ENCODE measurements around the gene ZNF565.
"Not testable (repeated sequence)": the region's sequence is repeated elsewhere in the genome, so short reads cannot be mapped to it uniquely, and the experiment has no call there.

Gene ZNF565

DNA sequence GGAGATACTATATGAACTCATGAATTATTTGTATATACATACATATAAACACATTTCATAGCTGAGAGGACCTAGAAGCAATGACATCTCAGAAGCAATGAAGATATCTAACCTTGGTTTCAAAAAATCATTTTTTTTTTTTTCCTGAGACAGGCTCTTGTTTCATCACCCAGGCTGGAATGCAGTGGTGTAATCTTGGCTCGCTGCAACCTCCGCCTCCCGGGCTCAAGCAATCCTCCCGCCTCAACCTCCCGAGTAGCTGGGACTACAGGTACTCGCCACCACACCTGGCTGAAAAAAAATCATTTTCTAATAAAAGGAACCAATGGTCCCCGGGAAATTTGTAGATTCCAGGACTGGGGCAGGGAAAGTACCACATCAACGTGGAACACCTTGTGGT is 4.0 kb downstream of the ZNF565 start:
- DNase-seq, result no peak

DNA sequence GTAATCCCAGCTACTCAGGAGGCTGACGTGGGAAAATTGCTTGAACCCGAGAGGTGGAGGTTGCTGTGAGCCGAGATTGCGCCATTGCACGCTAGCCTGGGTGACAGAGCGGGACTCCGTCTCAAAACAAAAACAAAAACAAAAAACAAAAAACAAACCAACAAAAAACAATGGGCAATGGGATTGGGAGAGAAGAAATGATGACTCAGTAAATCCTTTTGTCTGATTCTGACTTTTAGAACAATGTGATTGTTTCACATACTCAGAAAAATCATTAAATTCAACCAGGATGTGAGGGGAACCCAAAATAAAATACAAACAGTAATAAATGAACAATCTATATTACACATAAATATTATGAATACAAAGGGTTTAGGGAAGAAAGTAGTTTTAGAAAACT is 5.1 kb downstream of the ZNF565 start:
- DNase-seq, result no peak

DNA sequence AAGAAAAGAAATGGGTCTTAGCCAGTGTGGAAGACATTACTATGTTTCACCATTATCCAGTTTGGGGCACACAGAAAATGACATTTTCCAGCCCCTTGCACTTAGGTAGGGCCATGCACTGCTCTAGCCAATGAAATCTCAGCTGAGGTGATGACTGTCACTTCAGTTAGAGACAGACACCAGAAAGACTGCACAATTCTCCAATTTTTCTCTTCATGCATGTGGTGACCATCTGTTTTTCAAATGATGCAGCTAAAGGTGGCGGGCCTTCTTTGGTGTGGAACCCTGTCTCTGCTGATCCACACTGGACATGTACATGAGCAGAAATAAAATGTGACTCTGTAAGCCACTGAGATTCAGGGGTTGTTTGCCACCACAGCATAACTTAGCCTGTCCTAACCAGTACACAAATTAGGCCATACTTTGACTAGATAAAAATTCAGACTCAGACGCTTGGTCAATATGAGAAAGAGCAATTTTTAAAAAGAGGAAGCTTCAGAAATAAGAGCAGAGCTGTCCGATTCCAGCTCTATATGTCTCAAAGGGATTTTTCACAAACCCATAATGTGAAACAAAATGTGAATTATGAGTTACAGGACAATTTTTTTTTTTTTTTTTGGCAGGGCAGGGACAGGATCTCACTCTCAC is 6.7 kb downstream of the ZNF565 start:
- no peak for DNase-seq

DNA sequence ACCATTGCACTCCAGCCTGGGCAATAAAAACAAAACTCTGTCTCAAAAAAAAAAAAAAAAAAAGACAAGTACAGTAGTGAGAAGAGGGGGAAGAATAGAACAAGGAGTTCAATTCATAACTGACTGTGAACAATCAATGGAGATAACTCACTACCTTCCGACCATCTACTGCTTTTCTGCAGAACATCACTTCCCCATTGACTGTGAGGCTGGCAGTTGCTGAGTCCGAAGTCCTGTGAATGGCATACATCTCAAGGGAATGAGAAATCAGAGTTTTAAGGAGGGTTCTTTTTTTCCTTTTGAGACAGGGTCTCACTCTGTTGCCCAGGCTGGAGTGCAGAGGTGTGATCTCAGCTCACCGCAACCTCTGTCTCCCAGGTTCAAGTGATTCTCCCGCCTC is 11.2 kb downstream of the ZNF565 start:
- no peak for DNase-seq

DNA sequence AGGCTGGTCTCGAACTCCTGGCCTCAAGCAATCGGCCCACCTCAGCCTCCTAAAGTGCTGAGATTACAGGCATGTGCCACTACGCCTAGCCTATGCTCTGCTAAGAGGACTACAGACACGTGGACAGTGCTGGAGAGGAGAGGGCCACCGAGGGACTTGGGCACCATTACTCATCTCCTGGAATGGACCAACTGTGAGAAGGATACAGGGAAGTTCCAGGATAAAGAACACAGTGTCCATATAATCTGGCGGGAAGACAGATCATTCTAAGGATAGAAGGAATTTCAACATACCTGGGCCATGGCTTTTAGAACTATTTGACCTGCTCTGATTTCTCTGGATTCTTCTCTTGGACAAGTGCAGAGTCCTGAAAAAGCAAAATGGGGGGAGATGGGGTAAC is 12.8 kb downstream of the ZNF565 start:
- no peak for DNase-seq

DNA sequence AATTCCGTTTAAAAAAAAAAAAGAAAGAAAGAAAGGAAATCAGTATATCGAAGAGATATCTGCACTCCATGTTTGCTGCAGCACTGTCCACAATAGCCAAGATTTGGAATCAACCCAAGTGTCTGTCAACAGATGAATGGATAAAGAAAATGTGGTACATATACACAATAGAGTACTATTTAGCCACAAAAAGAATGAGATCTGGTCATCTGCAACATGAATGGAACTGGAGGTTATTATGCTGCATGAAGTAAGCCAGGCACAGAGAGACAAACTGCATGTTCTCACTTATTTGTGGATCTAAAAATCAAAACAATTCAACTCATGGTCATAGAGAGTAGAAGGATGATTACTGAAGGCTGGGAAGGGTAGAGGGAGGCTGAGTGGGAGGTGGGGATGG is 16.3 kb downstream of the ZNF565 start:
- DNase-seq, result no peak

DNA sequence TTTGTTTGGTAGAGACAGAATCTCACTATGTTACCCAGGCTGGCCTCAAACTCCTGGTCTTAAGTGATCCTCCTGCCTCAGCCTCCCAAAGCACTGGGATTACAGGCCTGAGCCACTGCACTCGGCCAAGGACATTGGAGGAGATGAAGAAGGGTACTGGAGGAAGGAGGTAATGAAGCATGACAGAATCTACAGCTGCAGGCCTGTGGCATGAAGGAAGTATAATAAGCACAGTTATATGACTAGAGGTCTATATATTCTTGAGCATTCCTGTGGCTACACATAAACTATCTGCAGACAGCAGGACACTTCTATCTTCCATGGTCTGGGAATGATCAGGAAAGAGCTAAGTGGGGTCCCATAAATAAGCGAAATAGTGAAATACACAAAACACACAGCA is 18.2 kb downstream of the ZNF565 start:
- no peak for DNase-seq

DNA sequence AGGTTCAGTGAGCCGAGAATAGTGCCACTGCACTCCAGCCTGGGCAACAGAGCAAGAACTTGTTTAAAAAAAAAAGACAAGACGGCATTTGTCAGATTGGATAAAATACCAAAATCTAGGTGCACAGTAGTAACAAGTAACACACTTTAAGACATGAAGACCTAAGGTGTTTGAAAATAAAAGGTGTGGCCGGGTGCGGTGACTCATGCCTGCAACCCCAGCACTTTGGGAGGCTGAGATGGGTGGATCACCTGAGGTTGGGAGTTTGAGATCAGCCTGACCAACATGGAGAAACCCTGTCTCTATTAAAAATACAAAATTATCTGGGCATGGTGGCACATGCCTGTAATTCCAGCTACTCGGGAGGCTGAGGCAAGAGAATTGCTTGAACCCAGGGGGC is 27.7 kb downstream of the ZNF565 start:
- DNase-seq, result not testable (repeated sequence)

DNA sequence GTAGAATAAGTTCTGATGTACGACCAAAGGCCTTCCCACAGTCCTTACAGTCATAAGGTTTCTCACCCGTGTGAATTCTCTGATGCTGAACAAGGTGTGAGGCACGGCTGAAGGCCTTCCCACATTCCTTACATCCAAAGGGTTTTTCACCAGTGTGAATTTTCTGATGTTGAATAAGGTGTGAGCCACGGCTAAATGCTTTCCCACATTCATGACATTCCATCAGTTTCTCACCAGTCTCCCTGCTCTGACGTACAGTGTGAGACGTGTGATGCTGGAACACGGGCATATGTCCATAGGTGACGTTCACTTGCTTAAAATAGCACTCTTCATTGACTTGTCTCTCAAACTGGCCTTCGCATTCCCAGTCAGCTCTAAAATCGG is 31.2 kb downstream of the ZNF565 start:
- no peak for DNase-seq

DNA sequence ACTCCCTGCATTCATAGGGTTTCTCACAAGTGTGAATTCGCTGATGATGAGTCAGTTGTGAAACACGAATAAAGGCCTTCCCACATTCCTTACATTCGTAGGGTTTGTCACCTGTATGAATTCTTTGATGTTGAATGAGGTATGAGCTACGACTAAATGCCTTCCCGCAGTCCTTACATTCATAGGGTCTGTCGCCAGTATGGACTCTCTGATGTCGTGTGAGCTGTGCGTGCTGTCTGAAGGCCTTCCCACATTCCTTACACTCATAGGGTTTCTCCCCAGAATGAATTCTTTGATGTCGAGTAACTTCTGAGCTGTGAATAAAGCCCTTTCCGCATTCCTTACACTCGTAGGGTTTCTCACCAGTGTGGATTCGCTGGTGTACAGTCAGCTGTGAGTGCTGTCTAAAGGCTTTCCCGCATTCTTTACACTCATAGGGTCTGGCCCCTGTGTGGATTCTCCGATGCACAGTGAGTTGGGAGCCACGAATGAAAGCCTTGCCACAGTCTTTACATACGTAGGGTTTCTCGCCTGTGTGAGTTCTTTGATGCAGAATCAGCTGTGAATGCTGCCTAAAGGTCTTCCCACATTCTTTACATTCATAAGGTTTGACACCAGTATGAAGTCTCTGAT is 31.7 kb downstream of the ZNF565 start:
- no peak for DNase-seq

DNA sequence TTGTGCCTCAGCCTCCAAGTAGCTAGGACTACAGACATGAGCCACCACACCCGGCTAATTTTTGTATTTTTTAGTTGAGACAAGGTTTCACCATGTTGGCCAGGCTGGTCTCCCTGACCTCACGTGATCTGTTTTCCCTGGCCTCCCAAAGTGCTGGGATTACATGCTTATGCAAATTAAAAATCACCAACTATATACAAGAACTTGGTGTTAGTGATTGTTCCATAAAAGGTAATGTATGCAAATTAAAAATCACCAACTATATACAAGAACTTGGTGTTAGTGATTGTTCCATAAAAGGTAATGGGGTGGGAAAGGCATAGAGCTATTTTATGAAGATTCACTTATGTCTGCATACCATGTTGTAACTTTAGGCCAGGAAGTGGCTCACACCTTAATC is 35.4 kb downstream of the ZNF565 start:
- DNase-seq, result not testable (repeated sequence)

DNA sequence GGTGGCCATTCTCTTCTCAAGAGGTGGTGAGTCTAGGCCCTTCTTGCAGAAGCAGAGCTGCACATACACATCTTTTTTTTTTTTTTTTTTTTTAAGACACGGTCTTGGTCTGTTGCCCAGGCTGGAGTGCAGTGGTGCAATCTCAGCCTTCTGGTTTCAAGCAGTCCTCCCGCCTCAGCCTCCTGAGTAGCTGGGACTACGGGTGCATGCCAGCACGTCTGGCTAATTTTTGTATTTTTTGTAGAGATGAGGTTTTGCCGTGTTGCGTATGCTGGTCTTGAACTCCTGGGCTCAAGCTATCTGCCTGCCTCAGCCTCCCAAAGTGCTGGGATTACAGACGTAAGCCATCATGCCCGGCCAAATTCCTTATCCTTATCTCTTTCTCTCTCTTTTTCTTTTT is 40.6 kb downstream of the ZNF565 start:
- not testable (repeated sequence) for DNase-seq

DNA sequence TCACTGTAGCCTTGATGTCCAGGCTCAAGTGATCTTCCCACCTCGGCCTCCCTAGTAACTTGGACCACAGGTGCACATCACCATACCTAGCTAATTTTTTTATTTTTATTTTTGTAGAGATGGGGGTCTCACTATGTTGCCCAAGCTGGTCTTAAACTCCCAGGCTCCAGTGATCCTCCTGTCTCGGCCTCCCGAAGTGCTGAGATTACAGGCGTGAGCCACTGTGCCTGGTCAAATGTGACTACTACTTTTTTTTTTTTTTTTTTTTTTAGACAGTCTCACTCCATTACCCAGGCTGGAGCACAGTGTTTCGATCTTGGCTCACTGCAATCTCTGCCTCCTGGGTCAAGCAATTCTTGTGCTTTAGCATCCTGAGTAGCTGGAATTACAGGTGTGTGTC is 41.6 kb downstream of the ZNF565 start:
- no peak for DNase-seq

DNA sequence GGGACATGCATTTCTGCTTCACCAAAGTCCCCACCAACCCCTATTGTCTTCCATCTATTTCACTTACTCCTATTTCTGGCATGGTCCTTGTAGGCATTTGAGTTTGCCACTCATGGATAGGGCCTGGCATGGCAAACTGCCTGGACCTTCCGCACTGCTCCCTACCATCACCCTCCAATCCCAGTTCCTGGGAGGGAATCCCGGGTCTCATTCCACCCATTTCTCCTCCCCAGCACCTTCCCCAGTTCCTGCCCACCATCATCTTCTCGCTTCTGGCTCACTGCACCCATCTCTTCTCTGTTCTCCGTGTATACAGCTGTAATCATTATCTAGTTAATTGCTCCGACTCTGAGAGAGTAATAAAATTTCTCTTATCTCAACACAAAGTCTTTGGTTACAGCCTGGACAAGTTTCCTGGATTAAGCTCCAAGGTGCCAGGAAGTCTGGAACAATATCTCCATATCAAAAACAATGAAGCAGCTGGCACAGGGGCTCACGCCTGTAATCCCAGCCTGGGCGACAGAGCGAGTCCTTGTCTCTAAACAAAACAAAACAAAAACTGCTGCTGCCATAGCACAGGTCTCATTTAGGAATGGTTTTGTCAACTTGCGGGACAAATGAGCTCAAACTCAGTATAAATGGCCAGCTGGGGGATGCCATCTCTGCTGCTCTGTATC is 45.2 kb downstream of the ZNF565 start:
- no peak for DNase-seq

DNA sequence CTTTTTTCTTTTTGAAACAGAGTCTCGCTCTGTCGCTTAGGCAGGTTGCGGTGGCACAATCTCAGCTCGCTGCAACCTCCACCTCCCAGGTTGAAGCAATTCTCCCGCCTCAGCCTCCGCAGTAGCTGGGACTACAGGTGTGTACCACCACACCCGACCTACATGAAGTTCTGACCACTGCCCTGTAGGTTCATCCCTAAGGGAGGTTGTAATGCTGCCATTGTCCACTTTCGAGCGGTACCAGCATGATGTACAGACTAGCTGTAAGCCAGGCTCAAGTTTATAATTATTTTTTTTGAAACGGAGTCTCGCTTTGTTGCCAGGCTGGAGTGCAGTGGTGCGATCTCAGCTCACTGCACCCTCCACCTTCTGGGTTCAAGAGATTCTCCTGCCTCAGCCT is 50.7 kb downstream of the ZNF565 start:
- DNase-seq, result no peak

DNA sequence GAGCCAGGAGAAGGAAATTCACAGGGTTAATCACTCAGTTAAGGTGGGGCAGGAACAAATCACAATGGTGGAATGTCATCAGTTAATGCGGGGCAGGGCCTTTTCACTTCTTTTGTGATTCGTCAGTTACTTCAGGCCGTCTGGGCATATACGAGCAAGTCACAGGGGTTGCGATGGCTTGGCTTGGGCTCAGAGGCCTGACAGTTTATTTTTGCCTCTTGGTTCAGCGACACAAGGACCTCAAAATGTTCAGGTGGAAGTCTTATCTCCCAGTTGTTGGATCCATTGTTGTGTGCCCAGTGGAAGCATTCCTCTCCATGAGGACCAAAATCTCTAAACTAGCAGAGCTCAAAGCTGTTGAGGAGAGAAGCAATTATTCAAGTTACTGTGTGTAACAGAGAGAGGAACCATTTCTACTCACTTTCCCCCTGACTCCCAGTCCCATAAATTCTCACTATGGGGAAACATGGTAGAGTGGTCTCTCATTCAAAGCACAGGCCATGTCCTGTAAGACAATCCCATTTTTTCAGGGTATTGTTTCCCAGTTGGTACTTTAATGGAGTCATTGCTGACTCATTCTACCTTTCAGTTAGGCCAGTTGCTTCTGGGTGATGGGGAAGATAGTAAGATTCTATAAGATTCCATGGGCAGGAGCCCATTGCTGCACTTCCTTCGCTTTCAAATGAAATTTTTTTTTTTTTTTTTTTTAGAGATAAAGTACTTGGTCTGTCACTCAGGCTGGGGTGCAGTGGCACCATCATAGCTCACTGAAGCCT is 53.5 kb downstream of the ZNF565 start:
- no peak for DNase-seq

DNA sequence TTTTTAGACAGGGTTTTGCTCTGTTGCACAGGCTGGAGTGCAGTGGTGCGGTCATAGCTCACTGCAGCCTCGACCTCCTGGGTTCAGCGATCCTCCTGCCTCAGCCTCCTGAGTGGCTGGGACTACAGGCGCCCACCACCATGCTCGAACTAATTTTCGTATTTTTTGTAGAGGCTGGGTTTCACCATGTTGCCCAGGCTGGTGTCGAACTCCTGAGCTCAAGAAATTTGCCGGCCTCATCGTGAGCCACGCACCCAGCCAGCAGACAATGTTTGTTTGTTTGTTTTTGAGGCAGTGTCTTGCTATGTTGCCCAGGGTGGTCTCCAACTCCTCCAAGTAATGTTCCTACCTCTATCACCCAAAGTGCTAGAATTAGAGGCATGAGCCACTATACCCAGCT is 61.3 kb downstream of the ZNF565 start:
- DNase-seq, result no peak

DNA sequence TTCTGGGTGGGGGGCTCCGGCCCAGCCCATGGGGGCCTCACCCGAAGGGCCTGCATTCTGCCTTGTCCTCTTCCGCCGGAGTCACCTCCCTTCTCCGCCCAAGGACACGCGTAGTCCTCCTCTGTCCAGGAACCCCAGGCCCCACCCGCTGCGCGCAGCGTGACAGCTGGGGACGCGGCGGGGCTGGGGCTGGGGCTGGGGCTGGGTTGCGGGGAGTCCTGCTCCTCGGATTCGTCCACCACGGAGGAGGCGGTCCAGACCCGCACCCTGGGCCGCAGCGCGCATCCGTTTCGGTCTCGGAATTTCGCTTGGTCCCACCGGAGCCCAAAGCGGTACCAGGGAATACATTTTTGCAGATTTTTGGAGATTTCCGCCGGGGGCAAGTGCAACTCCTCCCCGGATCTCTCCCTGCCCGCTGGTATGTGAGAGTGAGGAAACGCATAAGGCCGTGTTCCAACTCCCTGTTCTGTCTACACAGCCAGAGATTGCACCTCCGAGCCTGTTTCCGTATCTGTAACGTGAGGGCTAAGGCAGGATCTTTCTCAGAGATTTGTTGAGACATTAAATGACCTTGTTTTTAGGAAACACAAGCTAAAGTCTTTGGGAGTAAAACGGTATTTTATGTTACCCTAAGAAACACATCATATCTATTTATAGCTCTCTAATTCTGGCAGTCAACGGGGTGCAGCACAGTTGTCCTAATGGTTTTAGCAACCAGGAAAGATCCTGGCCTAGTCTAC is 61.9 kb downstream of the ZNF565 start, which contains the start of gene COX7A1:
COX7A1 (minus strand) TSS at position 96 of the 740 bp plus-strand sequence; CDS start at position 56, 40 bp downstream.
- DNase-seq, result no peak

DNA sequence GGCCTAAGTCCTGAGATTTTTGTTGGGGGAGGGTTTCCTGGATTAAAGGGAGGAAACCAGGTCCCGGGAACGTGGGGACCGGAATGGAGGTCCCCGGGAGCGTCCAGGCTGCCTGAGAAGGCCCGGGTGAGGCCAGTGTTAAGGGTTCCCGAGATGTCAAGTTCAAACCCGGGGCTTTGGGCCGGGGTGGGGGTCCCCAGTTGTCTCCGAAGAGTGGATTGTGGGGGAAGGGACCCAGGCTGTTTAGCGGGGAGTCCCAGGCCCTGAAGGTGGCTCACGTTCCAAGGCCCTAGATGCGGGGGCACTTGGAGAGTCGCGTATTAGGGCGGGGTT is 62.5 kb downstream of the ZNF565 start:
- DNase-seq, result no peak

DNA sequence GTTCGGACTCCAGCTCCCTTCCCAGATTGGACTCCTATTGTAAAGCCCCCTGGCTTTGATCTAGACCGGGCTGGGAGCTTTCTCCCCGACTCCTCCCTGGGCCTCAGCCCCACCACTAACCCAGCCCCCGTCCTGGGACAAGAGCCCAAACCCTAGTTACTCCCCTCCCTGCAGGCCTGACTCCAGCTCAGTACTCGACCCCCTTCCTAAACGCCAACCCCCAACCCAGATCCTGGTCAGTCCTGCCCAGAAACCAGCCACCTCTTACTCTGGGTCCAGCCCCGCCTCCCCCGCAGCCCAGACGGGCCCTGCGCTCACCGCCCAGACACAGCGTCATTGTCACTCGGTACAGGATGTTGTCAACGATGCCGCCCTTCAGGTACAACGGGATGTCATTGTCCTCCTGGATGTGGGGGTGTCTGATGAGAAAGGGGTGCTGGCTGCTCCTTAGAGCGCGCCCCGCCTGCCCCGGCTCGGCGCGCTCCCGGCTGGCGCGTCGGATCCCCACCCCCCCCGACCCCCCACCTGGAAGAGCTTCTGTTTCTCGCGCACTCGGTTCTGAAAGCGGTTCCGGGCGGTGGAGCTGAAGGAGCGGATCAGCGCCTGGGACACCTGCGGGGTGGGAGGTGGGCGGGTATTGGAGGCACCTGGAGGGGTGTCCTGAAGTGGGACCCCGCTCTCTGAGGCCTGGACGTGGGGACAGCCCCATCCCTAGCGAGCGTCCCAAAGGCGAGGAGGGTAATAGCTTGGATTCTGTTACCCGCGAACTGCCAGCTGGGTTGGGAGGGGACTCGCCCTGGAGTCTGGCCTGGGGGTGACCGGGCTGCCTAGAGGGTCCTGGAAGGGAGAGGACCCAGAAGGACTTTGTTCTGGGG is 63.1 kb downstream of the ZNF565 start:
- DNase-seq, result no peak

DNA sequence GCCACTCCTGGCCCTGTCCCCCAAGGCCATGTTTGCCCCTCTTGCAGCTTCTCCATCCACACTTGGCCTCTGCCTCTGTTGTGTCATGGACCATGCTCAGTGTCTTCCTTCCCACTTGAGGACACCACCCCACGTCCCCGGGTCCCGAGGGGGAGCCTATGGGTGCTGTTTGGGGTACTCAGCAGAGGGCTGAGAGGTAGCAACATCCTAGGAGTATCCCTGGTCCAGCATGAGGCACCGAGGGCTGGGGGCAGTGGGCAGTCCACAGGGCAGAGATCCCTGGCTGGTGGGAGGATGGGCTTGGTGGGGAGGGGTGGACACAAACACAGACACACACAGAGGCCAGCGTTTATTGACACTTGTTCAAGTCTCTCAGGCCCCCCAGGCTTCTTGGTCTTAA is 63.9 kb downstream of the ZNF565 start:
- no peak for DNase-seq
